COLO668 (cell line): Measurements from ENCODE around the gene HS3ST4.
"Not testable (repeated sequence)": the region's sequence is repeated elsewhere in the genome, so short reads cannot be mapped to it uniquely, and the experiment has no call there.

Experiments used
- DNase-seq: peaks from one replicate; lab custom pipeline; 2025; ENCODE audit not compliant: unreplicated experiment; lab: John Stamatoyannopoulos, UW

The HS3ST4 gene

DNA sequence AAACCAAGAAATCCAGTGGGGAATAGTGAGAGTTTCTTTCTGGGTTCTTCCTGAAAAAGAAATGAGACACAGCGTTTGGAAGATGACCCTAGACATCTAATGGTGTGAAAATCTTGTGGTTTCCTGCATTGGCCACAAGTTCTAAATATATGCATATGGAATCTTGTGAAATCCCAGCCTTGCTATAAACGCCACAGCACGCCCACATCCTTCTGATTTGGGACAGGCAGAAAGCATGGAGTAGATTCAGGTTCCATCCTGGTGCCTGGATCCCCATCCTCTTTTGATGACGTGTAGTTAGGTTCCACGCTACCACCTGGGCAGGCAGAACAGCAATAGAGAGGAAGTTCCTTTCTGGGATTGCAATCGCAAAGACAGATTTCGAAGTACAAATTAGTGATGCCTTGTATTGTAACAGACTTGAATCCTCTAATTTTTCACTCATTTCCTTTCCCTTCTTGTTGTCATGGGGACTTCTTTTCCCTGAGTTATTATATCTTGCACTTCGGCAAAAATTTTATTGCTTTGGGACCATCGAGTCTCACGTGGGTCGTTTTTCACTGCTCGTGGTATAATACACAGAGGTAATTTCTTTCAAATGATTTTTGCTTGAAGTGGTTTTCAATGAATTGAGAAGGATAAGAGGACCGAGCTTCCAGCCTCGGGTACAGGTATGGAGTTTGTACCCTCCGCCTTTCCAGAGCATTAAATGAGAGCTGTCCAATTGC is 37.6 kb downstream of the HS3ST4 start:
- no peak for DNase-seq

GRCh38 chr16:25730396-25730795 is 38.6 kb downstream of the HS3ST4 start:
- no peak for DNase-seq

DNA sequence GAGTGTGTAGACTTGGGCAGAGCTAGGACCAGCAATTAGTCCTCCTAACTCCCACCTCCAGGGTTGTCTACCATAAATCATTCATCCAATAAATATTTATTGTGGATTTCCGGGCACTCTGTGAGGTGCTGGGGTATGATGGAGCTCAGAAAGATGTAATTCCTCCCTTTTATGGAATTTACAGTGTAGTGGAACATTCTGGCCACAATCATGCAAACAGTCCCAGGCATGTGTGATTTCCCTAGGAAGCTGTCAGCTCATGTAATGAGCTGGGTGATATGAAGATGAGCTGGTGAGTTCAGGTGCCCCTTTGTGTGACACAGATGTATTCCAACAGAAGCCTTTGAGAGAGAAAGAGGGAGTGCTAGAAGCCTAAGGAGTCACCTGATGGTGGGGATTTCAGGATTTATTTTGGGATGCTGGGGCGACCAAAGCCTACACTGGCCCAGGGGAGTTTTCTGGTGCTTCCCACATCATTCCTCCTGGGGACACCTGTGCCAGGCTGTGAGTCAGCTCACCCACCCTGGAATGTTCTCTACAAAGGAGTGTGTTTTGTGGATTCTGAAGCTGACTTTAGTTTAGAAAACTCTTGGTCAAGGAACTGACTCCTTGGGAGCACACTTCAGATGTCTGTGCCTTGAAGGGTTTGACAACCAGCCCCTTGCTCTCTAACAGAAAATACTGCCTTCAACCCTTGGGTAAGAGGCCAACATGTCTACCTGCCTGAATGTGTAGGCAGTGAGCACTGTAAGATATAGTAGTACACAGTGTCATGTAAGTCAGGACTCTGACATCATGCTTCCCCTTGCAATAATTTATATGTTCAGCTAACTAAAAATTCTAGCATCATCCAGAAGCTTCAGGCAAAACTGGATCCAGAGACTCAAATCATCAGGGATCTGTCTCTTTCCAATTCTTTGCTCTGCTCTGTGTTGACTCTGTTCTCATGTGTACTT is 42.9 kb downstream of the HS3ST4 start:
- DNase-seq, result no peak

DNA sequence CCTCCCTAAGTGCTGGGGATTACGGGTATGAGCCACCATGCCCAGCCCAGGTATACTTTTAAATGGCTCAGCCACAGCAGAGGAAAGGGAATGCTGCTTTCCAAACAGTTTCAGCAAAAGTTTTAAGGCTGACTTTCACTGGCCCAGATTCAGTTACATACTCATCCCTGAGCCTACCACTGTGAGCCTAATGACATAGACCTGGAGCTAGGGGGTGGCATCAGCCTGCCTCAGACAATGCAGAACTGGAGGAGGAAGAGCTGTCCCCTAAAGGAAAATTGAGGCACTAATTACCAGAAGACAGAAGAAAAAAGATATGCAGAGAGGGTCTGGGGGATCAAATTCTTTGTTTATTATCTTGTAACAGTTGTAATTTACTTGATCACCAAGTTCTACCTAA is 43.9 kb downstream of the HS3ST4 start:
- DNase-seq, result no peak

DNA sequence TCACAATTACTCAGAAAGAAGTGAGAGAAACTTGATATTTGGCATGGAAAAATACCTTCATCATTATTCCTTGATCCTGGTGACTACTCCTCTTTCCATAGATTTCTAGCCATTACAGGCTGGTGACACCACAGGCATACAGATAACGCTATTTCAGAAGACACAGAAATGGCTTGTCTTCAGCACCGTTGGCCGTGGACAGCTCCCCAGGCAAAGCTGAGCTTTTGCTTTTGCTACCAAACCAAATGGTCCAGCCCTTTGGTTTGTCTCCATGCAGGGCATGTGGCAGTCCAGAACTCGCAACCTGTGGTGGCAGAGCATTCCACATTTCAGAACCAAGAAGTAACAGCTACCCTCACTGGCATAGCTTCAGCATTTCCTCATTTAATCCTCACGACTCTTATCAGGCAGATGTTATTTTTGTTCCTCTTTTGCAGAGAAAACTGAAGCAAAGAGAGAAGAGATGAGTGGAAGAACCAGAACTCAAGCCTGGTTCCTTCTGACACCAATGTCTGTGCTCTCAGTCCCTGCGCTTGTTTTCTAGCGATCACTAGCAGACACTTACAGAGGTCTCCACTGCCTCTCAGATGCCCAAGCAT is 55.5 kb downstream of the HS3ST4 start:
- DNase-seq, result no peak

DNA sequence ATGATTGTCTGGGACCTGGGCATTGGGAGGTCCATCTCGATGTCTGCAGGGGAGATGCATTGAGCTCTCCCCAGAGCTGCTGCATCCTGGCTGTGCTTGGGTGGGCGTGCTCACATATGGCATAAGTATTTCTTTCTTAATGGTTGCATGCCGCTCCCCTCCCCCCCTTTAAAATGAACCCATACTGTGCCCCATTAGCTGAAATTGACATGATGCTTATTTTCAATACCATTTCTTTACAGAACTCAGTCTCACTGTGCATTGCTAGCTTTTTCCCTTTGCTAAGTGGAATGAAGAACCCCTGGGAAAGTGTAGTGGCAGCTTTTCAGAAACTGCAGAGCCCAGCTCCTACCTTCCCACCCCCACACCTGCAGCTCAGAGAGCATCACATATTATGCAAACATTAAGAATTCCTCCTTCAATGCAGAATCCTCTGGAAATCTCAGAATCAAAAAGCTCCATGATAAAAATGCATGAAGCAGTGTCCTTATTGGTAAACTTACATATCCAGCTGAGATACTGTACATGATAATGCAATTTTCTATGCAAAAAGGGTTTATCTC is 56.4 kb downstream of the HS3ST4 start:
- no peak for DNase-seq

DNA sequence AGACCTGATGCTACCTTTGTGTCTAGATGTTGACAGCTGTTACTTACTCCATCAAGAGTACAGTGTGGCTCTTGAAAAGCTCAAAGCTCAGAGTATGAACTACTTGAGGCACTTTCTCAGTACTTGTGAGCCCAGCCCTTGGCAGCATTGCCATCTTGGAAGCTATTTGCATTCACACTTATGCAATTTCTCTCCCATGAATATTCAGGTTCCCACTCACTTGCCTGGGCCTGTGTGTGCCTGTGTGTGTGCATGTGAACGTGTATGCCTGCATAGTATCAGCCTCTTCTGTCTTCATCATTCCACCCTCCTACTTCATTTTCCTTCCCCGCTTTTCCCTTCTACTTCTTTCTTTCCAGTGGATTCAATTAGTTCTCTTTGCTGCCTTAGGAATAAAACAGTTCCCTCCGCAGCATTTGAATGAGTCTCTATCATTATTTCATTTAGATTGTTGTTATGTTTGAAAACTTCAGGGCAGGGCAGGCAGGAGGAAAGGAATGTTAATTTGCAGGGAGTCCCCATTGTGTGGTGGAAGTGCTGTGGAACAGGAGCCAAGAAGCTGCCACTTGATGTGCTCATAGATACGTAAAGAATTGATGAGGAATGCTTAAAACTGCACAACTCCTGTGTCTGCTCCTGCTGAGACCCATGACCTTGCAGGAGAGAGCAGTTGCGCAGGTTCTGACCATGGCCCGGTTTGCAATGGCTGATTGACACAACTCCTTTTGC is 58.9 kb downstream of the HS3ST4 start:
- no peak for DNase-seq

DNA sequence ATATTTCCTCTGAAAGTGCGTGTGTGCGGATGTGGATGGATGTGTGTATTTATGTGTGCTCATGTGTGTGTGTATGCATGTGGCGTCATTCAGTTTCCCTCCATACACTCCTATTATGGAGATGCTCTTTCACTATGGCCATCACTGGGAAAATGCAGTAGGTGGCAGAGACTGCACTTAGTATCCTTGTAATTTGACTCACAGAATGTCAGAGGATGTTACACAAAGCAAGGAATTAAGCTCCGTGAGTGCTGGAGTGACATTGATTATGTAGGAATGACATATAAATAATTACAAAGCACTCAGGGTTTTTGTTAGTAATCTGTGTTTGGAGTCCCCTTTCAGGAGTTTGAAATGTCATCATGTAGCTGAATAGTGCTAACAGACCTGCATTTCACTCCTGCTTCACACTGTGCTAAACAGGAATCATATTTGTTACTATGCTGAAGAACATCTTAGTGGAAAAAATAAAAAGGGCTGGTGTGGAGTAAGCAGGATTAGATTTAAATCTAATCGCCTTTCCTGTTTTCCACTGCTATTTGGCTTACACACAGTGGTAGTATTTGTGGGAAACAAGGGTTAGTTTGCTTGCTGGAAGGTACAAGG is 59.6 kb downstream of the HS3ST4 start:
- DNase-seq, result no peak

- no peak for DNase-seq
These were observed 72.7 kb downstream of the HS3ST4 start for GRCh38 chr16:25764466-25764865.

GRCh38 chr16:25771216-25771615 is 79.5 kb downstream of the HS3ST4 start:
- no peak for DNase-seq

- DNase-seq, result no peak
These were observed 80.2 kb downstream of the HS3ST4 start for GRCh38 chr16:25771812-25772568.

DNA sequence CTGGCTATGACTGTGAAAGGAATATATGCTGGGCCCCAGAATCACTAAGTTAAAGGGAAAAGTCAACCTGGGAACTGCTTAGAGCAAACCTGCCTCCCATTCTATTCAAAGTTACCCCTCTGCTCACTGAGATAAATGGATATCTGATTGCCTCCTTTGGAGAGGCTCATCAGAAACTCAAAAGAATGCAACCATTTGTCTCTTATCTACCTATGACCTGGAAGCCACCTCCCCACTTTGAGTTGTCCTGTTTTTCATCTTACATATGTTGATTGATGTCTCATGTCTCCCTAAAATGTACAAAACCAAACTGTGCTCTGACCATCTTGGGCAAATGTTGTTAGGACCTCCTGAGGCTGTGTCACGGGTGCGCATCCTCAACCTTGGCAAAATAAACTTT is 84.5 kb downstream of the HS3ST4 start:
- DNase-seq, result not testable (repeated sequence)

DNA sequence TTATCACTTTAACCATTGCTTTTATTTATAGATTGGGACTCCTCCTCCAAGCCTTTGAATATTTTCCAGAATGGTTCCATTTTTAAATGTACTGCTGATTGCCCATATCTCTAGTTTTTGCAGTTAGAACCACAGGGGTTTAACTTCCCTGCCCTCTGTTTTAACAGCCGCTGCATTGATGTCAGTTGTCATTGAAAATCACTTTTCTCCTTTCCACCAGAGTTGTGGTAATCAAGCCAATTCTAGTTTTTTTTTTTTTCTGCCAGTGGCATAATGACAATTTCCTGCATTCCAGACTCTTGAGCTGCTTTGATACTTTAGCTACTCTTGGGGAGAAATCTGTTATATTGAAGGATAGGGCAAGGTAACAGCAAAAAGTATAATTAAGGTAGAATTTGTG is 91.5 kb downstream of the HS3ST4 start:
- DNase-seq, result no peak

DNA sequence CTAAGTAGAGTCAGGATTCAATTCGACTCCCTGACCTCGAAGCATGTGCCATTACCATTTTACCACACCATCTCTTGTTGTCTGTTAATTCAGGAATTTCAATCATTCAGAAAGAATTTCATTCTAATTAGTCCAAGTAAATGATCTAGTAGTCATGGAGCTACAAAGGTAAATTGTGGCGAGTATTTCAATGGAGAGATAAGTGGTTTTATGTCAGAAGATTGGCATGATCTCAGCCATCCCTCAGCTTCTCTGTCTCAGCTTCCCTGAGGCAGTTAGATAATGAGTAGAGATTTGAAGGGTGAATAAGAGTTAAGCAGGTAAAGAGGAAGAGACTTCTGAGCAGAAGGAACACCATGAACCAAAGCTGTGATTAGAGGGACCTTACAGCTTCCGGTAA is 93.6 kb downstream of the HS3ST4 start:
- no peak for DNase-seq

GRCh38 chr16:25786748-25787147 is 95.0 kb downstream of the HS3ST4 start:
- DNase-seq, result no peak

- no peak for DNase-seq
These were observed 96.9 kb downstream of the HS3ST4 start for GRCh38 chr16:25788637-25789036.

GRCh38 chr16:25796239-25796638 is 104.5 kb downstream of the HS3ST4 start:
- DNase-seq, result no peak

DNA sequence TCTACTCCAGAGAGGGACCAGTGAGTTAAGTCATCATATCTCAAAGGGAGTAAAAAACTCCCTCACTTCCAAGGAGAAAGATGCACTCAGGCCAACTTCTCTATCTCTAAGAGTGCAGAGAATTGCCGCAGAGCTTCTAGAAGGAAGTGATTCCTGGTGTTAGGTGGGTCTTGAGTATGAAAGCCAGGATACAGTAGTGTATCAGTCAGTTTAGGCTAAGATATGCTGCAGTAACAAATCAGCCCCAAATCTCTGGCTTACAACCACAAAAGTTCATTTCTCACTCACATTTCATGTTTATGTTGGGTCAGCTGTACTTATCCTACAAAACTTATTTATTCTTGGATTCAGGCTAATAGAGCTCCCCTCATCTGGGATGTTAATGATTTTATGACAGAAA is 106.3 kb downstream of the HS3ST4 start:
- DNase-seq, result no peak

- no peak for DNase-seq
These were observed 108.1 kb downstream of the HS3ST4 start for GRCh38 chr16:25799816-25800215.

GRCh38 chr16:25812215-25812614 is 120.5 kb downstream of the HS3ST4 start:
- DNase-seq, result no peak
